Hematopoietic multipotent progenitor cell treated with erythropoietin and hydrocortisone succinate and interleukin-3 and kit ligand, for 4 days (in vitro differentiated cells): ENCODE measurements around the gene AGAP1.

Experiments
- DNase-seq: peaks from one replicate; pipeline ENCODE4 v3.0.0-alpha.2; 2015

The AGAP1 gene

GRCh38 chr2:235903782-235904584 is 410.1 kb downstream of the AGAP1 start:
- no peak for DNase-seq

- no peak for DNase-seq
These were observed 410.7 kb downstream of the AGAP1 start for GRCh38 chr2:235904585-235904931.

GRCh38 chr2:235908826-235909225 is 415.0 kb downstream of the AGAP1 start:
- no peak for DNase-seq

GRCh38 chr2:235909358-235909757 is 415.5 kb downstream of the AGAP1 start:
- DNase-seq: peak; percentile 15

DNA sequence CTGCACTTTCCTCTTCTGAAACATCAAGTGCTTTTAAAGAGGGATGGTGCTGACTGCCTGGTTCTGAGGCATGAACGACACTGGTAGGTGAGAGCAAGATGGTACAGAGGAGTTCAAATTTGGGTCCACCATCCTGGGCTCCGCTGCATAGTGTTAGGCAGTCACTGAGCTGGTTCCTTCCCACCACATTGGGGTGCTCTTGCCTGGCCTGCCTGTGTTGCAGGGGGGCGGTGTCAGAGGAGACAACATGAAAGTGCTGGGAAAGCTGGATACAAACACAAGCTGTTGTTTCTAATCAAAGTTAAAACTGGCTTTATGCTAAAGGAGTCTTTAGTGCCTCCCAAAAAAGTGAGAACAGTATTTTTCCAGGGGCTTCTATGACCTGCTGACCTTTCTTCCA is 416.2 kb downstream of the AGAP1 start:
- DNase-seq: no peak

DNA sequence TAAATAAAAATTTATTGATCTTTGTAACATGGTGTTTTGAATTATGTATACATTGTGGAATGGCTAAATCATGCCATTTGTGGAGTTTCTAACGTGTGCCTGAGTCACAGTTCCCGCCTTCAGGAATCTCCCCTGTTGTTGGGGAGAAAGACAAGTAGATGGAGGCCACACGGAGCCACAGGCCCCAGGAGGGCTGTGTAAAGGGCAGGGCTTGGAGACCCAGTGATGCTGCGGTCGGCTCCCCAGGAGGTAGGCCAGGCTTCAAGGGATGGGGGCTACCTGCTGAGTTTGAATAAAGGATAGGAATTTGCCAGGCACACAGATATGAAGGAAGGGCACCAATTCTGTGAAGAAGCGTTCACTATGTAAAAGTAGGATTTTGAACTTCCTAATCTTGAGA is 417.3 kb downstream of the AGAP1 start:
- DNase-seq: no peak

GRCh38 chr2:235911633-235912233 is 417.9 kb downstream of the AGAP1 start:
- DNase-seq: no peak

- DNase-seq: no peak
These were observed 420.9 kb downstream of the AGAP1 start for GRCh38 chr2:235914756-235915155.

GRCh38 chr2:235917506-235917905 is 423.7 kb downstream of the AGAP1 start:
- DNase-seq: no peak

DNA sequence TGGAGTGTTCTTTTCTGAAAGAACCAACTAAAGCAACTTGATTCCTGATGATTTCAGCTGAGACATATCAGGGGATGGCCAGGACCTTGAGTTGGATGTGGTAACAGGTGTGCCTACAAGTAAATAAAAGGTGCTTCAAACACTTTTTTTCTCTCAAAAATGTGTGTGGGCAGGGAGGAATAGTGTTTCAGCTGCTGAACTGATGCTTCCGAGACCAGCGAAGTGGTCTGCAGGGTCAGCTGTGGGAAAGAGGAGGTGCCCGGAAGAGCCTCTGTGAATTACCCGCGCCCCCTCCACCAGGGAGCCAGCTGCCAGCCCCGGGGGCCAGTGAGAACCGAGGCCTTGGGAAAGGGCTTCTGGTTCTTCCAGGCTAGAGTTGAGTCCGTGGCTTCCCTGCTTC is 425.0 kb downstream of the AGAP1 start:
- DNase-seq: no peak

- no peak for DNase-seq
These were observed 426.5 kb downstream of the AGAP1 start for GRCh38 chr2:235920216-235920865.

DNA sequence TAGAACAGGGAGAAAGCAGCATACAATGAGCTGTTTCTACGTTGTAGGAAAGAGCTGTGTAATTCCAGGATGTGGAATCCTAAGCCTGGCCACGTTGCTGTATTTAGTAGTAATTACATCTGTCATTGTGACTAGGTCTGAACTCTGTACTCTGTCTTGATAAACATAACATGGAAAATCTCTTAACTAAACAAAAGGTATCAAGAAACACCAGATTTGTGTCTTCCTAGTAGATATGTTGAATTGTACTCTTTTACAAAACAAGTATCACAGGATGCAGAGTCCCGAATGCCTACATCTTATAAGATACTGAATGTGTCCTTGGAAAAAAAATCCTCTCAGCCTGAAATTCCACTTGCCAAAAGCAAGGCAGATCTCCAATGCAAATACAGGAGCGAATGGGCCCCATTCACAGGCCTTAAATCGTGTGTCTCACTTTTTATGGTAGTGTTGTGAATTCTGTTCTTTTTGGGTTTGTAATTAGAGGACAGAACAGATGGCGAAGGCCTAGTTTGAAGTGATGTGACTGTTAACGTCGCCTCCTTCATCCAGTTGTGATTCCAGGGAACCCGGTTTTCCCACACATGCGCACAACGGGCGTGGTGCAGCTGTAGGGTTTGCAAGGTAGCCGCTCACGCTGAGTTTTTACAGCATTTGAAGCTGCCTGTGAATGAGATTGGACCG is 427.8 kb downstream of the AGAP1 start:
- no peak for DNase-seq

- no peak for DNase-seq
These were observed 429.0 kb downstream of the AGAP1 start for GRCh38 chr2:235922839-235923238.

GRCh38 chr2:235923859-235924674 is 430.2 kb downstream of the AGAP1 start:
- no peak for DNase-seq

- no peak for DNase-seq
These were observed 430.8 kb downstream of the AGAP1 start for GRCh38 chr2:235924675-235925063.

DNA sequence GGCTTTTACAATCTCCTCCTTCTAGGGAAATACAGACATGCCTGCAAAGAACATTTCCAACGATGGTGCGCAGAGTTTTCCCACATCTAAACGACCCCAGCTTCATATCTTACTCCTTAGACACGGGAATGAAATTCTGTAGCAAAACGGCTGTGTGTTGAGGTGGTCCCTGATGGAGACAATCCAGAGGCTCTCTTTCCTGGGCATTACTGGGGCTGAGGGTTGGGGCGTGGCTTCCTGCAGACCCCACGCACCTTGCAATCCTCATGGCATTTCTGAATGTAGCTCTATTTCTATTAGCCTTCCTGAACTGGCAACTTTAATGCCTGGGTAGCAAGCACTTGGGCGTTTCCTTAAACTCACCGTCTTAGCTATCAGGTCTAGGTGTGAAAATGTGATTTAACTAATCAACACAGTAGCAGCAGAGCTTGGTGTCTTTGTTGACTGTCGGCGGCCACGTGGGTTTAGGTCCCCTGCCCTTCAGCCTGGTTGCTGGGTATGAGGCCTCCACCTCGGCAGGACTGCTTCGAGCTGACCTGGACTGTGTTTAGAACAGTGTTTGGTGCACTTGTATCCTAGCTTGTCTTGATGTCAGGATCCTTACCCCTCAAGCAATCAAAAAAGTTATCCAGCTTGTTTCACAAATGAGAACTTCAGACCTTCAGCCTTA is 431.5 kb downstream of the AGAP1 start:
- DNase-seq: no peak

GRCh38 chr2:235926229-235926628 is 432.4 kb downstream of the AGAP1 start:
- no peak for DNase-seq

DNA sequence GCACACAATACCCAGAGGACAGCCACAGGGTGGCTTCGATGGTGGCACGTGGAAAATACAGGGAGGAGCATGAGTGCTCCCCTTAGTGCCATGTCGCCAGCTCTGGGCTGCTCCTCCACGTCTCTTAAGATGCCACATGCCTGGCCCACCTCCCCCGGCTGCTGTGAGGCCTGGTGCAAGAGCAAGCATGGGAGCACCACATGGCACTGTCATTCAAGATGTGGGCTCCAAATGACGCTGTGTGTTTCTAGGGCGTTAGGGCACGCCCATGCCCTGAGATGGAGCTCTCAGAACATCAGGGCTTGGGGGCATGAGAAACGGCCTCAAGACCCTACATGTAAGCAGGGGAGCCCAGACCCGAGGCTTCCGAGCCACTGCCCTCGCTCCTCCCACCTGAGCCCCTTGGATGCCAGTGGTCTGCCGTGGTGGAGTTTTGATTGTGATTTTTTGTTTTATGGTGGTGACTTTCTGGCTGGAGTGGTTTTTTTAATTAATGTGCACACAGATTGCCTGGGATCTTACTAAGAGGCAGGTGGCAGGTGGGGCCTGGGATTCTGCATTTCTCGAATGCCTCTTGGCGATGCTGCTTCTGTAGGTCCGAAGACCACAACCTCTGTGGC is 435.0 kb downstream of the AGAP1 start:
- DNase-seq: no peak

GRCh38 chr2:235930701-235931100 is 436.9 kb downstream of the AGAP1 start:
- DNase-seq: no peak

DNA sequence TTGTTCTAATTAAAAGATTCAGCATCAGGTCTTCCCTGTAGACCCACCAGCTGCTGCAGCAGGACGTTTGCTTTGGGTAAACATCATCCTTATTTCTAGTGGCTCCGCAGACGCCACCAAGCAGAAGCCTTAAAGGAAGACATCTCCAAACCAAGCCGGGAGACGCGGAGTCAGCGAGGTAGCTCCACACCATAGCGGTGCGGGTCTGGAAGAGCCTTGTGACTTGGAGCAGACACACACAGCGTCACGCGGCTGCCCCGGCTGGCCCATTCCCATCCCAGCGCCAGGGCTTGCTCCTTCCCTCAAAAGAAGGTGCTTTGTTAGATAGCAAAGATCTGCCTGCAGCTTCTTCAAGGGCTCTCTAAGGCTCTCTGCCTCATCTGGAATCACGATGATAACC is 437.8 kb downstream of the AGAP1 start:
- DNase-seq: no peak

- DNase-seq: no peak
These were observed 440.4 kb downstream of the AGAP1 start for GRCh38 chr2:235934059-235934773.
